ENCODE data around the gene CRLF1. TPM values are rescaled to one million over a fixed set of nuclear protein-coding genes. Genes with fewer than 3 reads are reported as not detected.

CRLF1 gene
- total and polyA plus RNA-seq, 10 of the 15 experiments (the other 5 are each of a cell fraction or from before 2014, with no cell fraction given): 0.10 to 1.2 (median 0.49) TPM; not detected in 4

DNA sequence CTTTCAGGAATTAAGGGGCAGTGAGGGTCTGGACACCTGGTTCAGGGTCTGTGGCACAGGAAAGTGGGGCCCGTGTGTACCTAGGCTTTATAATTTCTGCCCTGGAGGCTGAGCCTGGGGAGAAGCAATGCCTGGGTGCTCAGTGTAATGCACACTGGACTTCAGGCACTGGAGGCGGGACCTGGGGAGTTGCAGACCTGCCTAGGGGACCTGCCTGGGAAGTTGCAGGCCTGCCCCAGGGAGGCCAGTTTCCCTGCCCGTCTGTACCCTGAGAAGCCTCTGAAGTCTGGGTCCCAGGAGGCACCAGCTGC is 3.6 kb upstream of the CRLF1 start (continued):
- TF ChIP-seq MXI1 (IDR thresholded peaks at IDR 0.05; ENCODE audit: low read depth, low read length) (no peak), DPF2 (IDR thresholded peaks at IDR 0.05) (no peak), EZH2 (IDR thresholded peaks at IDR 0.05; ENCODE audit: borderline replicate concordance, control insufficient read depth, low read depth, low read length) (no peak), HDAC6 (IDR thresholded peaks at IDR 0.05; ENCODE audit: unreplicated experiment) (no peak), GABPA (IDR thresholded peaks at IDR 0.05; ENCODE audit: low read depth) (no peak), KLF5 (IDR thresholded peaks at IDR 0.05; ENCODE audit: partially characterized antibody) (no peak), PML (IDR thresholded peaks at IDR 0.05; ENCODE audit: low read length) (no peak)

DNA sequence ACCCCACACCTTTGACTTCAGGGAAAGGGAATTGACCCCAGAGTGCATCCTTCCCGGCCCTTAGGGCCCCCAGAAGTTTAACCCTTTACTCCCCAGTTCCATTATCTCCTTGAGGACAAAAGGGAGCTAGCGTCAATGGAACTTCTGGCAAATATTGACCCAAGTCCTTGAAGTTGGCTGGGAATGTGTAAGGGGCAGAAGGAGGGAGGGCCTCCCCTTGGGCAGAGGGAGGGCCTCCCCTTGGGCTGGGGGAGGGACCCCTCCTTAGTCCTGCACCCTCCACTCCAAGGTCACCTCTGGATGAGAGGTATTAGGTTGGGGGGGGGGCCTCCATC is 3.1 kb upstream of the CRLF1 start:
- H3K79me2 ChIP-seq (ENCODE audit: control insufficient read depth, insufficient read depth, low read length): no peaks in the 10 kb centered on the region
- ChIA-PET POLR2A (no interaction called here), RAD21 (ENCODE audit: unreplicated experiment) (no interaction called here), CTCF (no interaction called here), SMC1A (ENCODE audit: uncharacterized antibody, unreplicated experiment) (no interaction called here)
- intact Hi-C loops (cut with micrococcal nuclease; ENCODE audit: unreplicated experiment) (no loop called here), in situ Hi-C loops (cut with MboI) (no loop called here)
- ATAC-seq (no peak), DNase-seq (ENCODE audit: low read depth, low spot score) (no peak), FAIRE-seq (no peak)
- H3K27me3 ChIP-seq (replicated peaks in 1 of 2; ENCODE audit: control insufficient read depth in 2 of 2, insufficient read depth in 2 of 2, low read length in 1 of 2): peaks cover 25 to 33% of the 10 kb centered on the region in 2 experiments
- no peak overlapping the region for H3K4me3 ChIP-seq
- H3K9me3 ChIP-seq (replicated peaks; ENCODE audit: control insufficient read depth, insufficient read depth, low read length): no peaks in the 10 kb centered on the region
- WGBS (ENCODE audit: insufficient coverage, insufficient replicate concordance, low lambda C conversion rate, missing lambda C conversion rate): 50% methylated on average over 2 of the region's 2 CpGs
- H2AFZ ChIP-seq (ENCODE audit: control insufficient read depth, low read depth, low read length): no peak overlapping the region
- no peak overlapping the region for H3K9ac ChIP-seq (ENCODE audit: control insufficient read depth, insufficient read depth, low read length)
- no peak overlapping the region for H3K4me2 ChIP-seq (ENCODE audit: control insufficient read depth, insufficient read depth)
- no peaks in the 10 kb centered on the region for H3K36me3 ChIP-seq (ENCODE audit: control insufficient read depth in 2 of 2, insufficient read depth in 2 of 2, low read length in 1 of 2)
- BruUV-seq (replicated peaks): no TSS peak
- no peaks in the 10 kb centered on the region for H3K4me1 ChIP-seq (ENCODE audit: control insufficient read depth, insufficient read depth, low read length)
- no peaks in the 10 kb centered on the region; the same call in 1 of the 2 replicates for H4K20me1 ChIP-seq (ENCODE audit: control insufficient read depth, insufficient read depth)
- H3K27ac ChIP-seq (ENCODE audit: control insufficient read depth, insufficient read depth): no peak overlapping the region
- TF ChIP-seq, protein P1, sequence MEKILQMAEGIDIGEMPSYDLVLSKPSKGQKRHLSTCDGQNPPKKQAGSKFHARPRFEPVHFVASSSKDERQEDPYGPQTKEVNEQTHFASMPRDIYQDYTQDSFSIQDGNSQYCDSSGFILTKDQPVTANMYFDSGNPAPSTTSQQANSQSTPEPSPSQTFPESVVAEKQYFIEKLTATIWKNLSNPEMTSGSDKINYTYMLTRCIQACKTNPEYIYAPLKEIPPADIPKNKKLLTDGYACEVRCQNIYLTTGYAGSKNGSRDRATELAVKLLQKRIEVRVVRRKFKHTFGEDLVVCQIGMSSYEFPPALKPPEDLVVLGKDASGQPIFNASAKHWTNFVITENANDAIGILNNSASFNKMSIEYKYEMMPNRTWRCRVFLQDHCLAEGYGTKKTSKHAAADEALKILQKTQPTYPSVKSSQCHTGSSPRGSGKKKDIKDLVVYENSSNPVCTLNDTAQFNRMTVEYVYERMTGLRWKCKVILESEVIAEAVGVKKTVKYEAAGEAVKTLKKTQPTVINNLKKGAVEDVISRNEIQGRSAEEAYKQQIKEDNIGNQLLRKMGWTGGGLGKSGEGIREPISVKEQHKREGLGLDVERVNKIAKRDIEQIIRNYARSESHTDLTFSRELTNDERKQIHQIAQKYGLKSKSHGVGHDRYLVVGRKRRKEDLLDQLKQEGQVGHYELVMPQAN (conservative IDR thresholded peaks at IDR 0.05): no peak
- TF ChIP-seq, protein P2, sequence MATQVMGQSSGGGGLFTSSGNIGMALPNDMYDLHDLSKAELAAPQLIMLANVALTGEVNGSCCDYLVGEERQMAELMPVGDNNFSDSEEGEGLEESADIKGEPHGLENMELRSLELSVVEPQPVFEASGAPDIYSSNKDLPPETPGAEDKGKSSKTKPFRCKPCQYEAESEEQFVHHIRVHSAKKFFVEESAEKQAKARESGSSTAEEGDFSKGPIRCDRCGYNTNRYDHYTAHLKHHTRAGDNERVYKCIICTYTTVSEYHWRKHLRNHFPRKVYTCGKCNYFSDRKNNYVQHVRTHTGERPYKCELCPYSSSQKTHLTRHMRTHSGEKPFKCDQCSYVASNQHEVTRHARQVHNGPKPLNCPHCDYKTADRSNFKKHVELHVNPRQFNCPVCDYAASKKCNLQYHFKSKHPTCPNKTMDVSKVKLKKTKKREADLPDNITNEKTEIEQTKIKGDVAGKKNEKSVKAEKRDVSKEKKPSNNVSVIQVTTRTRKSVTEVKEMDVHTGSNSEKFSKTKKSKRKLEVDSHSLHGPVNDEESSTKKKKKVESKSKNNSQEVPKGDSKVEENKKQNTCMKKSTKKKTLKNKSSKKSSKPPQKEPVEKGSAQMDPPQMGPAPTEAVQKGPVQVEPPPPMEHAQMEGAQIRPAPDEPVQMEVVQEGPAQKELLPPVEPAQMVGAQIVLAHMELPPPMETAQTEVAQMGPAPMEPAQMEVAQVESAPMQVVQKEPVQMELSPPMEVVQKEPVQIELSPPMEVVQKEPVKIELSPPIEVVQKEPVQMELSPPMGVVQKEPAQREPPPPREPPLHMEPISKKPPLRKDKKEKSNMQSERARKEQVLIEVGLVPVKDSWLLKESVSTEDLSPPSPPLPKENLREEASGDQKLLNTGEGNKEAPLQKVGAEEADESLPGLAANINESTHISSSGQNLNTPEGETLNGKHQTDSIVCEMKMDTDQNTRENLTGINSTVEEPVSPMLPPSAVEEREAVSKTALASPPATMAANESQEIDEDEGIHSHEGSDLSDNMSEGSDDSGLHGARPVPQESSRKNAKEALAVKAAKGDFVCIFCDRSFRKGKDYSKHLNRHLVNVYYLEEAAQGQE (IDR thresholded peaks at IDR 0.05; ENCODE audit: low read depth, low read length): no peak
- TF ChIP-seq POLR2AphosphoS2 (IDR thresholded peaks at IDR 0.05; ENCODE audit: low read depth, low read length) (no peak), MYB (IDR thresholded peaks at IDR 0.05; ENCODE audit: borderline replicate concordance, low read depth, low read length) (no peak), HCFC1 (IDR thresholded peaks at IDR 0.05; ENCODE audit: low read length) (no peak), TBL1XR1 (IDR thresholded peaks at IDR 0.05; ENCODE audit: low read depth, low read length) (no peak)
- TF ChIP-seq, protein P3, sequence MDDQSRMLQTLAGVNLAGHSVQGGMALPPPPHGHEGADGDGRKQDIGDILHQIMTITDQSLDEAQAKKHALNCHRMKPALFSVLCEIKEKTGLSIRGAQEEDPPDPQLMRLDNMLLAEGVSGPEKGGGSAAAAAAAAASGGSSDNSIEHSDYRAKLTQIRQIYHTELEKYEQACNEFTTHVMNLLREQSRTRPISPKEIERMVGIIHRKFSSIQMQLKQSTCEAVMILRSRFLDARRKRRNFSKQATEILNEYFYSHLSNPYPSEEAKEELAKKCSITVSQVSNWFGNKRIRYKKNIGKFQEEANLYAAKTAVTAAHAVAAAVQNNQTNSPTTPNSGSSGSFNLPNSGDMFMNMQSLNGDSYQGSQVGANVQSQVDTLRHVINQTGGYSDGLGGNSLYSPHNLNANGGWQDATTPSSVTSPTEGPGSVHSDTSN (IDR thresholded peaks at IDR 0.05; ENCODE audit: insufficient replicate concordance, low read depth, low read length): no peak
